Adrenal gland (tissue), 5 donors: Measurements from ENCODE around the gene ITGA2.

Experiments
- CTCF ChIP-seq, 6 experiments: fragments of 450-650 bp in 4 of 6; fragments of 200-600 bp in 2 of 6; sonication (generic) in 1 of 6; IDR thresholded peaks; 1 replicate in 5 of 6; 2 replicates in 1 of 6; pipeline versions ENCODE4 v1.5.1 to v1.8.0; 2016 to 2021; ENCODE audit warnings: antibody characterized with exemption in 6 of 6, mild to moderate bottlenecking in 2 of 6, moderate library complexity in 1 of 6
- POLR2A ChIP-seq, 2 donors: fragments of 450-650 bp; IDR thresholded peaks; one replicate each; pipeline ENCODE4 v1.6.1; 2017; ENCODE audit warnings: antibody characterized with exemption in 2 of 2, mild to moderate bottlenecking in 2 of 2, moderate library complexity in 1 of 2
- donor health status: DM: no; HTN: no; CAD: no.

DNA sequence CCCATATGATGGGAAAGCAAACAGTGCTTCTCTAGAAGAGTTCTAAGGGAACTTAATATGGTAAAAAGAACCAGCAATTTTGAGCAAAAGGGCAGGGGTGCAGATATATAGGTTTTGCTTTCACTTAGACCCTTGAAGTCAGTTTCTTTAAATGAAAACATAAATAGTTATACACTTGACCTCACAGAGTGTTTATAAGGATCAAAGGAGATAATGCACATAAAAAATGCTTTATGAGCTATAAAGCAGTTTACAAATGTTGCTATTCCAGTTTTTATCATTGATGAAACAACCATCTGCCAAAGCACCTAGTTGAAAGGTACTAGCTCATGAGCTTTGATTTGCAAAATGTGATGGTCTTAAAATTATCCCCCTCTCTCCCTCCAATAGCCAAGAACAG, 45.7 kb downstream of the ITGA2 start:
- TF ChIP-seq CTCF (IDR thresholded peaks at IDR 0.05): no peak
- TF ChIP-seq POLR2A (IDR thresholded peaks at IDR 0.05): no peak
